ENCODE data around the gene IL6R. TPM values are rescaled to one million over a fixed set of nuclear protein-coding genes. Genes with fewer than 3 reads are reported as not detected.

Gene IL6R
- total and polyA plus RNA-seq, 2 of the 4 experiments (the other 2 are of a cell fraction): 5.3 to 9.5 TPM

GRCh38 chr1:154429841-154430611, 24.9 kb downstream of the IL6R start:
- H3K9me3 ChIP-seq (ENCODE audit: control insufficient read depth, insufficient read depth, low read length): no peaks in the 10 kb centered on the region
- peaks cover 23% of the 10 kb centered on the region for H3K9me1 ChIP-seq (ENCODE audit: insufficient read depth, low read length)
- H2BK5ac ChIP-seq (ENCODE audit: low read depth, low read length, poor library complexity, severe bottlenecking): no peak overlapping the region
- no peak overlapping the region for H3K27ac ChIP-seq (ENCODE audit: insufficient read depth, low read length)
- CTCF ChIA-PET: no interaction called here
- peak overlapping the region; percentile 76; the same call in 1 of the 2 replicates for H3K4ac ChIP-seq (ENCODE audit: low read depth, low read length)
- H2BK20ac ChIP-seq (ENCODE audit: low read depth, low read length): no peak overlapping the region
- intact Hi-C loops (cut with micrococcal nuclease): no loop called here
- H2AFZ ChIP-seq (replicated peaks; ENCODE audit: low read length, poor library complexity): no peak overlapping the region
- BruUV-seq (replicated peaks): no TSS peak
- dilution Hi-C loops (cut with HindIII; ENCODE audit: low sequenced_read_pairs, unreplicated experiment): no loop called here
- H4K20me1 ChIP-seq (ENCODE audit: insufficient read depth, low read length): peaks cover 42% of the 10 kb centered on the region
- H3K14ac ChIP-seq (replicated peaks; ENCODE audit: low read depth, low read length): no peak overlapping the region
- peaks cover 26% of the 10 kb centered on the region for H3K4me1 ChIP-seq (ENCODE audit: control insufficient read depth, insufficient read depth, low read length)
- in situ Hi-C loops (cut with MboI; ENCODE audit: low sequenced_read_pairs): no loop called here
- peaks cover 28% of the 10 kb centered on the region; the same call in 1 of the 2 replicates for H3K36me3 ChIP-seq (ENCODE audit: control insufficient read depth, insufficient read depth, low read length)
- no peak overlapping the region for H3K9ac ChIP-seq (ENCODE audit: low read depth, low read length)
- H3K18ac ChIP-seq (ENCODE audit: low read depth, low read length): peak overlapping the region; percentile 49; the same call in 1 of the 2 replicates
- peak overlapping the region; percentile 64; the same call in 1 of the 2 replicates for H2AK5ac ChIP-seq (ENCODE audit: low read depth, low read length)
- ATAC-seq (ENCODE audit: low read depth) (no peak), DNase-seq (no peak)
- H3K4me3 ChIP-seq (ENCODE audit: insufficient read depth, low read depth, low read length): no peak overlapping the region
- POLR2A ChIA-PET (ENCODE audit: unreplicated experiment): interaction anchor here (0.5 kb wide), 1 partner anchor 270 kb away, joined by 3 read pairs; no protein-coding TSS in a partner anchor
- H3K79me1 ChIP-seq (ENCODE audit: low read depth in 1 of 2, low read length in 2 of 2): peaks cover 3 to 9% of the 10 kb centered on the region in 2 experiments; a peak in 1 of 4 replicates
- TF ChIP-seq MAZ (IDR thresholded peaks at IDR 0.05; ENCODE audit: borderline replicate concordance, low read depth, low read length): no peak
- no peak for TF ChIP-seq ELK1 (IDR thresholded peaks at IDR 0.05; ENCODE audit: borderline replicate concordance, low read depth, low read length)
- no peak for TF ChIP-seq CEBPB (IDR thresholded peaks at IDR 0.05; ENCODE audit: low read depth, low read length)
- no peak for TF ChIP-seq CTCF (conservative IDR thresholded peaks at IDR 0.05; ENCODE audit: low read depth, low read length)
- TF ChIP-seq CHD1 (IDR thresholded peaks at IDR 0.05; ENCODE audit: low read depth, low read length): no peak
- no peak for TF ChIP-seq BHLHE40 (IDR thresholded peaks at IDR 0.05; ENCODE audit: low read depth, low read length)
- no peak for TF ChIP-seq RAD21 (IDR thresholded peaks at IDR 0.05; ENCODE audit: low read length)
- H4K8ac ChIP-seq (ENCODE audit: low read depth in 2 of 2, low read length in 2 of 2): no peak overlapping the region
- 0 out of 2 replicates have a peak, but pooled peaks cover 4% of the 10 kb centered on the region for H3K27me3 ChIP-seq (ENCODE audit: control insufficient read depth, insufficient read depth, low read length)
- H3K4me2 ChIP-seq (ENCODE audit: low read depth, low read length): no peak overlapping the region
- H2BK15ac ChIP-seq (ENCODE audit: low read depth, low read length): no peak overlapping the region
- no peak overlapping the region for H3K56ac ChIP-seq (ENCODE audit: extremely low read depth, insufficient read depth, low read length)
- H2AK9ac ChIP-seq (replicated peaks; ENCODE audit: low read depth, low read length, poor library complexity): no peak overlapping the region
- no peak overlapping the region for H4K5ac ChIP-seq (ENCODE audit: low read depth, low read length)
- no CpG with 5 or more reads among the region's 17 CpGs for WGBS, 2 experiments (ENCODE audit: extremely low coverage in 2 of 2, insufficient read length in 1 of 2)
- no peak overlapping the region for H2BK120ac ChIP-seq (ENCODE audit: low read depth, low read length)
- H4K91ac ChIP-seq (ENCODE audit: insufficient read depth, low read depth, low read length): no peak overlapping the region
- no peak overlapping the region for H3K23ac ChIP-seq (ENCODE audit: low read depth, low read length)

All from IMR-90 (cell line).